Adipose tissue (tissue), 3 donors: Measurements from ENCODE around the gene SGSM2. TPM values are rescaled to one million over a fixed set of nuclear protein-coding genes. Genes with fewer than 3 reads are reported as not detected.

ENCODE experiments used
- H3K27ac ChIP-seq: one replicate; pipeline ENCODE4 v1.5.1; 2013; ENCODE audit warnings: low read depth, low read length
- WGBS, 3 donors: extraction: QIAGEN DNeasy Blood & Tissue Kit; methylation state at CpG; one replicate each; pipeline ENCODE4 v1.1.7; 2013; 5-methylcytosine and 5-hydroxymethylcytosine counted together
- polyA plus RNA-seq, 3 donors: library from polyadenylated mRNA; stranded (reverse); fragments of 200-250 nt; gene quantifications; one replicate each; pipeline ENCODE4 v1.2.3, GENCODE V29; 2013
- donor health status: healthy with polysubstance abuse.
- donor health status: Bipolar disorder and iron deficiency.
- donor health status: healthy.

The SGSM2 gene
- polyA plus RNA-seq, 3 donors = 22.0 to 72.3 (median 38.6) TPM

GRCh38 chr17:2427910-2428309 is 90.6 kb downstream of the SGSM2 start:
- no peak overlapping the region for H3K27ac ChIP-seq
- 89 to 100% (median 94%) methylated on average over 1 of the region's 1 CpG for WGBS, 3 donors

Other genes with a start within 250 kb of the SGSM2 start
- gene SMG6, start 33.7 kb upstream of the SGSM2 start, polyA plus RNA-seq = 10 to 100 TPM in 2 of 3 donors, 1 to 10 TPM in 1; 8.8 to 28.3 (median 18.7) TPM
- gene SRR, start 33.6 kb upstream of the SGSM2 start, polyA plus RNA-seq = 1 to 10 TPM; 3.7 to 6.6 (median 6.5) TPM
- 10 to 100 TPM in 2 of 3 donors, 1 to 10 TPM in 1; 9.8 to 28.5 (median 18.4) TPM for gene TSR1, start 1.0 kb upstream of the SGSM2 start, polyA plus RNA-seq
- 10 to 100 TPM in 2 of 3 donors, 1 to 10 TPM in 1; 4.9 to 23.7 (median 23.1) TPM for gene MNT, start 63.6 kb downstream of the SGSM2 start, polyA plus RNA-seq
- gene METTL16, start 174.4 kb downstream of the SGSM2 start, polyA plus RNA-seq = 10 to 100 TPM in 2 of 3 donors, 1 to 10 TPM in 1; 7.2 to 16.9 (median 11.2) TPM